ENCODE data around the gene CSF1R.

CSF1R gene

DNA sequence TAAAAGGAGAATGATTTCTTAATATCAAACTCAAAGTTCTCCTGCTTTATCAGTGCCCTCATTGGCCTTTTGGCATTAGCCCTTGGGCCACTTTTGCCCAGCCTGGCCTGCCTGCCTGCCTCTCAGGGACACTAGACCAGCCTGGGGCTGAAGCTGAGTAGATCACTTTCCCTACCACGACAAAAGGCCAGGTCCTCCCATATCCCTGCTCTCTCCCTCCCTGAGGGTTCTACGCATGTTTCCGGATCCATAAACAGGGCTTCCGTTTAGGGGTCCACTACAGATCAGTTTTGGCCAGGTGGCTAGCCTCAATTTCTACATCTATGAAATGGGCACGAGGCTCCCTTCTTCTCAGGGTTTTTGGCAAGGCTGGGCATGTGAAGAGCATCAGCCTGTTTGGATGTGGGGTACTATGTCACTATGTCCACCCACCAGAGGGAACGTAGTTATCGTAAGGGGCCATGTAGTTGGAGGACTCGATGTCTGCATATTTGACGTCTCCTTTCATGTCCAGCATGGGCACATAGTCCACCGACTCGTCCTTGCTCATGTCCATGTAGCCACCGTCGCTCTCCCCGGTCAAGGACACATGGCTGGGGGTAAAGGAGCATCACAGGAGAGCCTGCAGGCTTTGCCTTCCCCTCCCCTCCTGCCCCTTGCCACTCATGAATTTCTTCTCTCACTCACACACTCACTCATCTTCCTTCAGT is 35.2 kb upstream of the CSF1R start:
- TF ChIP-seq, protein P1, sequence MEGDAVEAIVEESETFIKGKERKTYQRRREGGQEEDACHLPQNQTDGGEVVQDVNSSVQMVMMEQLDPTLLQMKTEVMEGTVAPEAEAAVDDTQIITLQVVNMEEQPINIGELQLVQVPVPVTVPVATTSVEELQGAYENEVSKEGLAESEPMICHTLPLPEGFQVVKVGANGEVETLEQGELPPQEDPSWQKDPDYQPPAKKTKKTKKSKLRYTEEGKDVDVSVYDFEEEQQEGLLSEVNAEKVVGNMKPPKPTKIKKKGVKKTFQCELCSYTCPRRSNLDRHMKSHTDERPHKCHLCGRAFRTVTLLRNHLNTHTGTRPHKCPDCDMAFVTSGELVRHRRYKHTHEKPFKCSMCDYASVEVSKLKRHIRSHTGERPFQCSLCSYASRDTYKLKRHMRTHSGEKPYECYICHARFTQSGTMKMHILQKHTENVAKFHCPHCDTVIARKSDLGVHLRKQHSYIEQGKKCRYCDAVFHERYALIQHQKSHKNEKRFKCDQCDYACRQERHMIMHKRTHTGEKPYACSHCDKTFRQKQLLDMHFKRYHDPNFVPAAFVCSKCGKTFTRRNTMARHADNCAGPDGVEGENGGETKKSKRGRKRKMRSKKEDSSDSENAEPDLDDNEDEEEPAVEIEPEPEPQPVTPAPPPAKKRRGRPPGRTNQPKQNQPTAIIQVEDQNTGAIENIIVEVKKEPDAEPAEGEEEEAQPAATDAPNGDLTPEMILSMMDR (IDR thresholded peaks at IDR 0.05; ENCODE audit: control insufficient read depth, extremely low read depth, insufficient read depth): no peak
- no peak for DNase-seq (ENCODE audit: low read depth)
- H3K4me3 ChIP-seq (ENCODE audit: low read depth, low read length): no peak overlapping the region

DNA sequence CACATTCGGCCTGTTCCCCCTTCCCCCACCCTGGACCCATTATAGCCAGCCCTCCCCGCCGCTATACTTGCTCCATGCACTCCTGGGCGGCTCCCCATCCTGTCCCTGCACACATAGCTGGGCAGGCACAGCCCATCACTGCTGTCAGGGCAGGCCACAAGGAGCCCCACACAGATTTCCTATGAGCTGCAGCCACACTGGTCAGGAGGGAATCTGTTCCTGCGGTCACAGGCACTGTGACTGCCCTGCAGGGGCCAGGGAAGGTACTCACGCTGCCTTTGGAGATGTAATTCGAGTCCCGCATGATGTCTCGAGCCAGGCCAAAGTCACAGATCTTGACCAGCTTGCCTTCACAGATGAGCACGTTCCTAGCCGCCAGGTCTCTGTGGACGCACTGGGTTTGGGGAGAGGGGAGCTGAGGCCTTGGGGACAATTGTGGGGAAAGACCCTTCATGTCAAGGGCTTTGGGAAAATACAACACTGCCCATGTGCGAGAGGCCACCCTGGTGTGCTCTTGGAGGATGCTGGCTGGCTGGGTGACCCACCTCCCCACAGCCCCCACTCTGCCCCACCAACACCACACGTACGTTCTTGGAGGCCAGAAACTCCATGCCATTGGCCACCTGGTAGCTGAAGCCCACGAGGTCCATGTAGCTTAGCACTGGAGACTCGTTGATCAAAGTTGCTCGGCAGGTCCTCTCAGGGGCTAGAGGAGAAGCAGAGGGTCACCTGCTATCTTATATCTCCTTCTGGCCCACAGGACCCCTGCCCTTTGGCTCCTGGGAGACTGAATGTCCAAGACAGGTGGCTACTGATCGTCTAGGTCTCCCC is 34.5 kb upstream of the CSF1R start:
- no peak for DNase-seq (ENCODE audit: low read depth)
- no peak overlapping the region for H3K4me3 ChIP-seq (ENCODE audit: low read depth, low read length)
- TF ChIP-seq, protein P1 (IDR thresholded peaks at IDR 0.05; ENCODE audit: control insufficient read depth, extremely low read depth, insufficient read depth): no peak

DNA sequence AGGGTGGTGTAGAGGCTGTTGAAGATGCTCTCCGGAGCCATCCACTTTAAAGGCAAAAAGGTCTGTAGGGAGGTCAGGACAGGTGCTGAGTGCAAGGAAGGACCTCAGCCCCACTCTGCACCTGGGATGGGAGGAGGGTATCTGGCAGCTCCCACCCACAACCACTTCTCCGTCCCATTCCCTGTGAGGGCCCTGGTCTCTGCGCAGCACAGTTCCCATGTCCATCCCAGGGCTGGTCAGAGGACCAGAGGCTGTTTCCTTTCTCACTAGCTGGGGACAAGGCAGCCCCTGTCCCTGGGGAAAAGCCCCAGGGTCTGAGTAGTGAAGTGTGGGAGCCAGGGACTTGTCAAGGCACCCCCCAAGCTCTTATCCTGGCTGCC is 33.7 kb upstream of the CSF1R start:
- H3K4me3 ChIP-seq (ENCODE audit: low read depth, low read length): no peak overlapping the region
- TF ChIP-seq, protein P1 (IDR thresholded peaks at IDR 0.05; ENCODE audit: control insufficient read depth, extremely low read depth, insufficient read depth): no peak
- no peak for DNase-seq (ENCODE audit: low read depth)

DNA sequence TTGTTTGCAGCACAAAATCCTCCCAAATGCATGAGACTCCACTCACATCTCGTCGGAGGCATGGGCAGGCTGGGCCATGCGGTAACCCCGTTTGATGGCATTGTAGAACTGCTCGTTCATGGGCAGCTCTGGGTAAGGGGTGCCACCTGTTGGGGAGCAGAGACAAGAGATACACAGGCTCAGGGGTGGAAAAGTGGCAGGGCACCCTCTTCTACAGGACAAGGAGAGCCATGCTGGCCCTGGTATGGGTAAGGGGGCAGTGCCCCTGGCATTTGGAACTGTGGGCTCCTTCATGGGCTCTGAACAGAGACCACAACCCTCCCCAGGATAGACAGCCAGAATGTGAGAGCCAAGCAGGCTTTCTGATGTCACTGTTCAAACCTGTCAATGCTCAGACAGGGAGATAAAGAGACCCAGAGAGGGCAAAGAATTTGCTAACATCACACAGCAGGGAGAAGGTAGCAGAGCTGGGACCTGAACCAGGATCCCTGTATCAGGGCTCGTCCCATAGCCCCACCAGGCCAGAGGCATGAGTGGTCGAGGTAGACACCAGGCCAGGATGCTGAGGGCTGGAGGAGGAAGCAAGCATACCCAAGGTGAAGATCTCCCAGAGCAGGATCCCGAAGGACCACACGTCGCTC is 33.2 kb upstream of the CSF1R start:
- TF ChIP-seq, protein P1 (IDR thresholded peaks at IDR 0.05; ENCODE audit: control insufficient read depth, extremely low read depth, insufficient read depth): no peak
- no peak for DNase-seq (ENCODE audit: low read depth)
- H3K4me3 ChIP-seq (ENCODE audit: low read depth, low read length): no peak overlapping the region

DNA sequence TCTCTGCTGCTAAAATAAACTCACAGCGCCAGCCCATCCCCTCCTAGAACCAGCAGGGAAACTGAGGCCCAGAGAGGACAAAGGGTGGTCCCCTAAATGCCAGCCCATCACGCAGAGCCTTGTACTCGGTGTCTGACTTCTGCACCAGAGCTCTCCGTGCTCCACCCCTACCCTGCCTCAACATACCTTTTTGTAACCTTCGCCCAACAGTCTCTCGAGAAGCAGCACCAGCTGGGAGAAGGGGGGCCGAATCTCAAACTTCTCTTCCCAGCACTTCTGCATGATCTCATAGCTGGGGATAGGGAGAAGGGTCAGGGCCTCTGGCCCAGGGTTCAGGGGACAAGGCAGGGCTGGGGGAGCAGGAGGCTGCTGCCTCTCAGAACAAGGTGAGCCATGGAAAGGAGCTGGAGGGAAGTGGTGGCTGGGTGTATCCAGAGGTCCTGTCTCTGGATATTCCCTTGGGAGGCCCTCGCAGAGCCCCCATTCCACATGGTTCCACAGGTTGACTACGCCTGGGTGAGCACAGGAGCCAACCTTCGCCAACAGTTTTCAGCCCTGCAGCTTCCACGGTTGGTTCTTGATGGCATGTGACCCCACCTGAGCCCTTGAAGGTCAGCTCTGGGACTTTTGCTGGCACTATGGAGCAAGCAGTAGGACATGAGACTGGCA is 32.3 kb upstream of the CSF1R start:
- DNase-seq (ENCODE audit: low read depth): no peak
- TF ChIP-seq, protein P1 (IDR thresholded peaks at IDR 0.05; ENCODE audit: control insufficient read depth, extremely low read depth, insufficient read depth): no peak

DNA sequence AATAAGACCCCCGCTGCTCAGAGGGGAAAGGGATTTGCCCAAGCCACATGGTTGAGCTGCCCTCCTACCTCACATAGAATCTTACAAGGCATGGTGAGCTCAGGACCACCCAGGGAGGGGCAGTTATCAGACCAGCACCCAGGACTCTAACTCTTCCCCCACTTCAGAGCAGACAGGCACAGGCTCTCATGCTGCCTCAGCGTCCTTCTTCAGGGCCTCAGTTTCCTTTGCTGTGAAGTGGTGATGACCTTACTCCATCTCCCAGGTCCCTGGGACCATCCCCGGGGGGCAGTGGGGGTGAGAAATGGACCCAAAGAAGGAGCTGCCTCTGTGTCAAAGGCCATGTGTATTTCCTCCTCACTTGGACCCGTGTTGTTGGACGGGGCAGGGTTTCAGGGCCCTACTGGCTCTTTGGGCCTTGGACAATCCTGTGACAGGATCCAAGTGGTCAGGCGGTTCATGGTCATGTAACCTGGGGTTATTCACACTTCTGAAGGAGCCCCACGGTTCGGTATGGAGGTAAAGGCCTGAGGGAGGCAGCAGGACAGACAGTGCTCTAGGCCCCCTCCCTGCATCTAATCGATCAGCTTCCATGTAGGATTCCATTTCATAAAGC is 31.7 kb upstream of the CSF1R start:
- DNase-seq (ENCODE audit: low read depth): no peak
- H3K4me3 ChIP-seq (ENCODE audit: low read depth, low read length): no peak overlapping the region
- TF ChIP-seq, protein P1 (IDR thresholded peaks at IDR 0.05; ENCODE audit: control insufficient read depth, extremely low read depth, insufficient read depth): no peak

More for the DNA sequence above, 32.3 kb upstream of the CSF1R start:
- no peak overlapping the region for H3K4me3 ChIP-seq (ENCODE audit: low read depth, low read length)

Data from LNCaP clone FGC (cell line).